GM19328 (cell line): ENCODE measurements around the gene ATP5PF.
"Not testable (repeated sequence)": the region's sequence is repeated elsewhere in the genome, so short reads cannot be mapped to it uniquely, and the experiment has no call there.

Experiments
- ATAC-seq: cut with Tn5 transposase; IDR thresholded peaks from one replicate; pipeline ENCODE4 v1.9.1; 2021; ENCODE audit warnings: mild to moderate bottlenecking, moderate library complexity; ENCODE audit not compliant: unreplicated experiment

ATP5PF gene, protein sequence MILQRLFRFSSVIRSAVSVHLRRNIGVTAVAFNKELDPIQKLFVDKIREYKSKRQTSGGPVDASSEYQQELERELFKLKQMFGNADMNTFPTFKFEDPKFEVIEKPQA

DNA sequence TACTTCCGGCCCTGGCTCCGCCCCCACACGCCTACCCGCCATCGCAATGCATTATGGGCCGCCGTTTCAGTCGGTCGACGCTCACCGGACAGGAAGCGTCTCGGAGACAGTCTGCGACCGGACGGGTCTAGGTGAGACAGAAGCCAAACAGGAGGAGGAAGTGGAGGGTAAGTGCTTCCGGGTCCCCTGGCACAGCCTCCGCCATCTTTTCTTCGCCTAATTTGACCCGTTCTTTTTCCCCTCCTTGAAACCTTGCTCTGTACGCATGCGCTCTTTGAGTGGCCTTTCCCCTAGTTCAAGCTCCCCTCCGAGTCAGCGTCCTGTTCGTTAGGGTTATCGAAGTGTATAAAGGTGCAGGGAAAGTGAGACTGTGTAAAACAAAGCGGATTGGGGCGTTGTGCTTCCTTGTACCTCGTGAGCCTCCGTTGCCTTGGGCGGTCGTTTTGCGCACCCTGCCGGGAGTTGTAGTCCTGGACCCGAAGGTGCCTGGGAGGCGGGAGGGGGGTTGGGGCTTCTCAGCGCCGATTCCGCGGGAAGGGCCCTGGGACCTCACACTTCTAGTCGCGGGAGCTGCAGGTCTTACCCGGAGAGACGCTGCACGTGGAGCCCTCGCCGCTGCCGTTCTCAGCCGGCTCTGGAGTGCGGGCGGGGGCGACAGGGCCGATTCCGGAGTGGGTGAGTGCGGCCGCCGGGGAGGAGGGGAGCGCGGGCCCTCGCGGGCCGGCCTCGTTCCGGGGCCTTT, at the start of gene ATP5PF, which contains the start of gene GABPA:
TSS of gene ATP5PF (minus strand) at position 1 of the 742 bp plus-strand sequence. CDS start 5,110 bp downstream, outside the sequence.
TSS of gene GABPA (plus strand) at position 69 of the 742 bp plus-strand sequence. CDS start 6,627 bp downstream, outside the sequence.
- ATAC-seq: peak; percentile 89

DNA sequence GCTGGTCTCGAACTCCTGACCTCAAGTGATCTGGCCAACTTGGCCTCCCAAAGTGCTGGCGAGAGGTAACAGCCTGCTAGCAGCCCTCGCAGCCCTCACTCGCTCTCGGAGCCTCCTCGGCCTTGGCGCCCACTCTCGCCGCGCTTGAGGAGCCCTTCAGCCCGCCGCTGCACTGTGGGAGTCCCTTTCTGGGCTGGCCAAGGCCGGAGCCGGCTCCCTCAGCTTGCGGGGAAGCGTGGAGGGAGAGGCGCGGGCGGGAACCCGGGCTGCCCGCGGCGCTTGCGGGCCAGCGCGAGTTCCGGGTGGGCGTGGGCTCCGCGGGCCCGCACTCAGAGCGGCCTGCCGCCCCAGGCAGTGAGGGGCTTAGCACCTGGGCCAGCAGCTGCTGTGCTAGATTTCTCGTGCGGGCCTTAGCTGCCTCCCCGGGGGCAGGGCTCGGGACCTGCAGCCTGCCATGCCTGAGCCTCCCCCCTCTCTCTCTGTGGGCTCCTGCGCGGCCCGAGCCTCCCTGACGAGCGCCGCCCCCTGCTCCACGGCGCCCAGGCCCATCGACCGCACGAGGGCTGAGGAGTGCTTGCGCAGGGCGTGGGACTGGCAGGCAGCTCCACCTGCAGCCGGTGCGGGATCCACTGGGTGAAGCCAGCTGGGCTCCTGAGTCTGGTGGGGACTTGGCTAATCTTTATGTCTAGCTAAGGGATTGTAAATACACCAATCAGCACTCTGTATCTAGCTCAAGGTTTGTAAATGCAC, 43.6 kb upstream of the ATP5PF start:
- ATAC-seq: not testable (repeated sequence)

DNA sequence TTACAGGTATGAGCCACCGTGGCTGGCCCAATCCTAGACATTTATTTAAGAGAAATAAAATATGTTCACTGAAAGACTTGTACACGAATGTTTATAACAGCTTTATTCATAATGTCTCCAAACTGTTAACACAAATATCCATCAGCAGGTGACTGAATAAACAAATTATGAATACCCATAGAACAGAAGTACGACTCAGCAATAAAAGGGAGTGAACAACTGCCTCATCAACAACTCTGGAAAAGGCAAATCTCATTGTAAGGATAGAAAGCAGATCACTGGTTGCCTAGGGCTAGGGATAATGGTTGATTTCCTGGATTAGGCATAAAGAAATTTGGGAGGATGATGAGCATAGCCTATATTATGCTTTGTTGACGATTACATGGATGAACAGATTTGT, 41.7 kb upstream of the ATP5PF start:
- ATAC-seq: no peak

DNA sequence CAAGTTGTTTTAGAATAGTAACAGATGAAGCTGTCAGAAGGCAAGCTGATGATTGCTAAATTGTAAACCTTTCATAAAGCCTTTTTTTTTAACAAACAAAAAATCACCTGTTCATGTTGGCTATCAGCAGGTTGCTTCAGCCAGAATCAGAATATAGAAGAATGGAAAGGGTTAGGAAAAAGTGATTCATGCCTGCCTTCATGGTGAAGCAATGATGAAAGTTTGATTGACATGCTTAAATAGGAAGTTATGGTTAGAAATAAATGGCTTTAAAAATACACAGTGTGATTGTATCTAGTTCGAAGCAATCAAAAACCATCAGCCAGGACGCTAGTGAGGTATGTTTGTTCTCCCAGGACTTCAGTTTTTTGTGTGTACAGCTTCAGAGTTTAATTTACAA, 38.0 kb upstream of the ATP5PF start:
- no peak for ATAC-seq

DNA sequence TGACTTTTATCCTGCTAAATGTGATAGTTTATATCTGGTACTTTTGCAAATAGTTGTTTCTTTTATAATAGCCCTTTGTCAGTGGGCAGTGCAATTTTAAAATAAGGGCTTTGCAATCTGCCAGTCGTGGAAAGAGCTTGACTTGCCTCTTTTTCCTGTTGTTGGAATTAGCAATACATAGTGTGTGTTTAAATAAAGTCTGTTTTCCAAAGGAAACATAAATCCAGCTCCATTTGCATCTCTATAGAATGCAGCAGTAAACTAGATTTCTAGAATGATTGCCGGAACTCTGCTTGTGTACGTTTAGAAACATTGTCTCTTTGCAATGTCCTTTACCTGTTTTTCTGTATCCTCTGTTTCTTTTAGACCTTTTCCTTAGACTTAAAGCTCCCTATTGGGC, 33.2 kb upstream of the ATP5PF start:
- no peak for ATAC-seq

DNA sequence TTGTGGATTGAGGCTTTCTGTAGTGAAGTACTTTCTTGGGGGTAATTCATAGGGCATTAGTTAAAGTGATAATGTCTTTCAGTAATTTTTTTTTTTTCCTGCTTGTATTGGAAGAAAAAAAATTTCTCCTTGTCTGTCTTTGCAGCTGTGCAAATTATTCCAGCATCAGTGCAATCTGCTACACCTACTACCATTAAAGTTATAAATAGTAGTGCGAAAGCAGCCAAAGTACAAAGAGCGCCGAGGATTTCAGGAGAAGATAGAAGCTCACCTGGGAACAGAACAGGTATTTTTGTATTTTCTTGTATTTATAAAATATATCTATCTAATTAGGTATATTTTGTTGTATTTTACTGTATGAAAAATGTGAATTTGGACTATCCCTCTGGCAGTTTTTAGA, 29.4 kb upstream of the ATP5PF start:
- ATAC-seq: no peak

DNA sequence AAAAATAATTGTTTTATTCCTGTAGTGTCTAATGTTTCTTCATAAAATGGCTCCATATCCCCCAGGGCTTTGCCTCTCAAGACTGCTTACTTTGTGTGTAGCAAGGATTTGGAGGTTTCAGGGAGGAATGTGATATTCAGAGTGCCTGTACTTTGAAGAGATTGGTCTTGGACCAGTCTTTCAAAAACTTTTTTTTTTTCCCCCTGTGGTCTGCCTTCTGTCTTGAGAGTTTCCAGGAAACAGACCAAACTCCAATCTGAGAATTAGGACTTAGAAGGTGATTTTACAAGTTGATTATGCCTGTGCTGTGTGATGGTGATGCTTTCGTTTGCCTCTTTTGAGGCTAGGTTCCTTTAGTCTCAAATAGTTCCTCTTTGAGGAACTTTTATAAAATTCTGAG, 26.0 kb upstream of the ATP5PF start:
- ATAC-seq: no peak

DNA sequence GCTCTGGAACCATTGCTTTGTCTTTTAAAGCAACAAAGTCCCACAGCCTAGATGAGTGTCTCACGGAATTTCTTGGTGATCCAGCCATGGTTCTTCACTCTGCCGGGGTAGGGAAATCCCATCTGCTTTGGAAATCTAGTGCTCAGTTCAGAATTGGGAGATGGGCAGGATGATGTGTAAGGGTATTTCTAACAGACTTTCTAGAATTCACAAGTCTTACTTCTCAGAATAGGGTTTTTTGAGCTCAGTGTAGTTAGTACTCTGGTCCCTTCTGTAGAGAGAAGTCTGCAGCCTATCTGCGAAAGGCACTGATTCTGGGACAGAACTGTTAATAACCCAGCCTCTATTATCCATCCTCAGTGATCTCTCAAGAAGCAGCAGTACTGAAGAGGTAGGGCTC, 25.4 kb upstream of the ATP5PF start:
- no peak for ATAC-seq

DNA sequence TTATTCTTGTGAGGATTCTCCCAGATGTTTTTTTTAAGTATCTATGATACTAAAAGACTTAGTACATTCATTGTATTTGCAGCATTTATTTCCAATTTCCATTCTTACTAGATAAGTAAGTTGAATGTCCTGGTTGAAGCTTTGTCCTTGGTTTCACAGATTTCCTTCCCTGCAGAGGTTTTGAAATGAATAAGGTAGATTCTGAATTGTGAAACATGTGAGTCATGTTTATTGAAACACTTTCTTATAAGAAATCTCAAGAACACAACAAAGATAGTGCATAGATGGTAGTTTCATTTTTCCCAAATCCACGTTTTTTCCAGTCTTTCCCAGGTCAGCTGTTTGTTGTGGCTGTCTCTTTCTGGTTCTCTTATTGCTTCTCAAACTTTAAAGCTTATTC, 24.9 kb upstream of the ATP5PF start:
- ATAC-seq: no peak

DNA sequence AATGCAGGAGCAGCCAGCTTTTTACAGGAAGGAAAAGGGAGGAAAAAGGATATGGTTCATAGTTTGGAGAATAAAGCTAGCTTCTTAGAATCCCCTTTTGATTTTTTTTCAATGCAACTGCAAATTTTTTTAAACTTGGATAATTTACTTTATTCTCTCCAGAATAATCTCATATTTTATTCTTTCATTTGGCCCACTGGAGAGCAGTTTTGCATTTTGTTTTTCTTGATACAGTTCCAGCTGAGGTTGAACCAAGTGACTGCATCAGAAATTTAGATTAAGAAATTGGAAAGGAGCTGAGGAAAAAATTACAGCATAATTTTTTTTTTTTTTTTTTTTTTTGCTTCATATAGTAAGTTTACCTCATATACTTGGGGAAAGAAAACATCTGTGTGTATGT, 22.8 kb upstream of the ATP5PF start:
- ATAC-seq: no peak

DNA sequence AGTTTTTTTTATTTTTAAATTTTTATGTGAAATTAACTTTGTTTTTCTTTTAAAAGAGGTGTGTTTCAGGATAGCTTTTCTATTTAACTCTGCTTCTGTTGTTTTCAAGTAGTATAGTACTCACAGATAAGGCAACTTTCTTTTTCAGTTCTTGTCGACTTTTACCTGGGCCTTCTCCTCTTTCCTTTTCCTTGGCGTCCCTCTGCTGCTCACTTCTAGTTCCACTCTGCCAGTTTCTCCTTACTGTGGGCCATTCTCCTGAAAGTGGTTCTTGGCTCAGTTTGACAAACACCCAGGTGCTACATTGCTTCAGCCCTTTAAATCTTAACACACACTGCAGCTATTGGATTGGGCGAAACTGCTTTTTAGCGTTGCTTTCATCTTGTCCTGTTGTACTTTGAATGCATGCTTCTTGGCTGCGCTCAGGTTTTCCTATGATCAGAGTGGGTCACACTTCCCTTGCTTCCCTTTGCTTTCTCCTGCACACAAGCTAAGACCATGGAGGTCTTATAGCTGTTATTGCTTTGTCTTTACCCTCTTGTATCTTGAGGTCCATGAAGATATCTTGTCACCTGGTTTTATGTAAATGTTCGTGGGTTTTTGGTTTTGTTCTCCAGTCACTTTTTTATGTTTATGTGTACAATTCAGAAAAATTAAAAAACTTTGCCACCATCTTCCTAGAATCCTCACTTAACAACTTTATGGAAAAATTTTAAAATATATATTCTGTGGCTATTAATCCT, 21.7 kb upstream of the ATP5PF start:
- ATAC-seq: no peak

DNA sequence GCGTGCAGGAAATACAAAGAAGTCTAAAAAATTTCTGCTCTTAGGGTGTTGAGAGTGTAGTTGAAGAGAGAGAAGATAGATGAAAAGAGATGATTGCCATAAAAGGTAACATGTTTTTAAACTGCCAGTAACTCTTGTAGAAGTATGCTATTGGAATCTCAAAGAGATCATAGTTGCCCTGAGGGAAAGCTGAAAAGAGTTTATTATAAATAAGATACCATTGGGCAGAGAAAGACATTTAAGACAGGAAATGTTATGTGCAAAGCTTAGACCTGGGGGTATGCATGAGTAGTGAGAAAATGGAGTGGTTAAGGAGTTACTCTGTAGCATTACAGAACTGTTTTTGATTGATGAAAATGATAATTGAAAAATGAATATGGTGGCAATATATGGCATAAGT, 17.7 kb upstream of the ATP5PF start:
- ATAC-seq: no peak

DNA sequence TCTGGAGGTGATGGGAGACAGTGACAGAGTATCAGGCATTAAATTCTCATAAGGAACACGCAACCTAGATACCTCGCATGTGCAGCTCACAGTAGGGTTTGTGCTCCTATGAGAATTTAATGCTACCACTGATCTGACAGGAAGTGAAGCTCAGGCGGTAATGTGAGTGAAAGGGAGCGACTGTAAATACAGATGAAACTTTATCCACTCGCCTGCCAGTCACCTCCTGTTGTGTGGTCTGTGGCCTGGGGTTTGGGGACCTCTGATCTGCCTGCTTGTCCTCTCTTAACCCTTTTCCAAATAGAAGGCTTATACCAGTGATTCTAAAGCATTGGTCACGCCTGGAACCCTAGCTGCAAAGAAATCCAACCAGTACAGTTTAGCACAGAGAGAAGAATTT, 15.4 kb upstream of the ATP5PF start:
- ATAC-seq: no peak

DNA sequence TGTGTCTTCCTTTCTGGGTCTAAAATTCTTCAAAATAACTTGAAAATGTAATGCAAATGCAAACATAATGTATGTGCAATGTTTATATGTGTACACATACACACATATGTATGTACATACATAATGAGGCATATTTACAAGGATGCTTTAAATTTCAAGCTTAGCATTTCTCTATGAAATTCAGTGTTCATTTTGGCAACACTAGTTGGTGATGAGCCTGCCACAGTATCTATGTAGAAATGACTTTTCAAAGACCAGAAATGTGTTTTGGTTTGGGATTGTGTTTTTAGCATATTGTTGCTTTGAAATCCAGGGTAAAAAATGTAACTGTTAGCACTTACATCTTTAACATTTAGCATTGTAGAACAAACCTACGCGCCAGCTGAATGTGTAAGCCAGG, 10.2 kb upstream of the ATP5PF start:
- no peak for ATAC-seq

DNA sequence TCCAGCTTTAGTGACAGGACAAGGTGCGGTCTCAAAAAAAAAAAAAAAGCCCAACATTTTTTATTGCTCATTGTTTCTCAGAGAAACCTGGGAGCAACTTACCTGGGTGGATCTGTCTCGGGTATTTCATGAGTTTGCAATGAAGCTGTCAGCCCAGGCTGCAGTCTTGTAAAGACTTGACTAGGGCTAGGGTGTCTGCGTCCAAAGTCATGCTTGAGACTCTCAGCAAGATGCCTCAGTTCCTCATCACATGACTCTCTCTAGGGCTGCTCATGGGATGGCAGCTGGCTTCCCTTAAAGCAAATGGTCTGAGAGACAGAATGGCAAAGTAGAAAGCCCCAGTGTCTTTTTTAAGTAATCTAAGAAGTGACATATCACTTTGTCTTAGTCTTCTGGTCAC, 8.2 kb upstream of the ATP5PF start:
- no peak for ATAC-seq

DNA sequence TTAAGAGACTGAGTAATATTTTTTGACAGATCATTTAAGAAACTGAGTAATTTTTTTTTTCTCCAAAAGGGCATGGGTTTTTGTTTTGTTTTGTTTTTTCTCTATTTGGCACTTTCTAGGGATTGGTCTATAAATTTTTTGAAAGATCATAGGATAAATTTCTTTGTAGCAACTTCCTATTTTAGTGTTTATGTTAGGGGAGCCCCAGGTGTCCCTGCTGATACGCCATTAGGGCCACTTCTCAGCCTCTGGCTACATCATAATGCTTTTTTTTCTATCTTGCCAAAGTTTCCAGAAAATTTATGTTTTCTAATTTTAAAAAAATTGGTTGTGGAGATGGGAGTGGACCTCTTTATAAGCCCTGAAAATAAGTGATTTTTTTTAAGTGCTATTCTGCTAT, 2.7 kb upstream of the ATP5PF start:
- no peak for ATAC-seq

DNA sequence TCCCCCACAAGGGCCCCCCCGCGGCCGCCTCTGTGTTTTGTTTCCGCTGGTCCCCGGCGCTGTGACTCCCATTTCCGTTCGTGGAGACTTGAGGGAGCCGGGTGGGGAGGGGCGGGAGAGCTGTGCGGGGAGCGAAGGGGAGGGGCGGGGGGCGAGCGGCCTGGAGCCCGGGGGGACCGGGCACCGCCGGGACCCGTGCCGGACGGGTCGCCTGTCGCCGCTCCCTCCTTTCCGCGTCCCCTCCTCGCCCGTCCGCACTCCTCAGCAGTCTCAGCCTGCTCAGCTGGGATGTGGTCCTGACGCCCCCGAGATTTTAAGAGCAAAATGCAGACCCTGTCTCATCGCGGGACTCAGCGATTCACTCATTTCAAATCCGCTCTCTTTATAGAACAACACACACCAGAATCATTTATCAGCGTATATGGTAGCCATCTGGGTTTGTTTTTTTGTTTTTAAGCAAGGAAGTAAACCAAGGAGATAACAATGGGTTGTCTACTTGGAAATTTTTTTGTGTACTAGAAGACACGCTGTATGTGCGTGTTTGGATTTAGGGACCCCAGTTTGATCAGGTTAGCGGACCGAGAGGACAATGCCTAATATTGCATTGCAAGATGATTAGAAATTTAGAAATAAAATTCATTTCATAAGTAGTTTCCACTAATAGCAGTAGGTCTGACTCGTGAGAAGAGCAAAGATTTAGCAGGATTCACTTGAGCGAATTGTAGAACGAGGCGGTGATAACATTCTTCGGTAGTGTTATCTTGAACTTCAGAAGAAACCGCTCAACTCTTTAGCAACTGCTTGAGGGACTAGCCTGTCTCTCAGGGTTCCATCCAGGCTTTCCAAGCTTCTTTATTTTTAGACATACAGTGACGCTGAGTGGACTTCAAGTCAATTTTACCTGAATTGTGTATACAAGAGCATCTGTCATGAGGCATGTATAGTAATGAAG, 1.2 kb upstream of the ATP5PF start:
- peak; percentile 5 for ATAC-seq

DNA sequence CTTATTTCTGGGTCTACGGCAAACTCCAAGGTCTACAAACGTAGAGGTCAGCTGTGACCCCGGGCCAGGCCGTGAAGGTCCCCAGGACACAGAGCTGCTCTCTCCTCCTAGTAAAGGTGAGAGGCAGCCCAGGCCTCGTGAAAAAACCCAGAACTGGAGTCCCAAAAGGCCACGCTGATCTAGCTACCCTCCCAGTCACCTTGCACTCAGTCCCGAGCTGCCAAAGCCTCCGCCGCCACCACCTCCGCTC, 125 bp downstream of the ATP5PF start:
- no peak for ATAC-seq

DNA sequence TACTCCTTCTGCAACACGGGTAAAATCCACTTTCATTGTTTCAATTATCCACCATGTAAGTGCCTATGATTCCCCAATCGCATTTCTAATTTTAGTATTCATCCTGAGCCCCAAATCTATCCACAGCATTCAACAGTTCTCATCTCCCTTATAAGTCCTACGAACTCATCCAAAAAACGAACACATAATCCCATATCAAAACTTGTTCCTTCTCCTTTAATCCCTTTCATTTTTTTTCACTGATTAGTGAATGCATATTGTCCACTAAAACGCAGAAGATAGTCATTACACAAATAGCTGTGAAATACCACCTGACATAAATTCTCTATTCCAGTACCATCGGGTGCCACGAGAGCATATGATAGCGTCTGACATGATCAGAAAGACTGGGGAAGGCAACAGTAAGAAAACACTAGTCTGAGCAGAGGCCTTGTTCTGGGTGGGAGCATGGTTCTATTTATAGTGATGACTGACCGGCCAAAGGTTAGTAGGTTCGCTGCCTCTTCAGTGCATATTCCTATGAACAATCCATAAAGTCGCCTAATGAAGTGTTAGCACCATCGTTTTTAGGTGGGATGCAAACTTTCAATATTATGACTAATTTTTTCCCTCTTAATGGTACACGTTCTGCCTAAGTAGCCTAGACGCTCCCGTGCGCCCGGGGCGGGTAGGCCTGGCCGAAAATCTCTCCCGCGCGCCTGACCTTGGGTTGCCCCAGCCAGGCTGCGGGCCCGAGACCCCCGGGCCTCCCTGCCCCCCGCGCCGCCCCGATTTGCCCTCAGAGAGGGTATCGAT, 648 bp downstream of the ATP5PF start:
- ATAC-seq: peak; percentile 1
